T-helper 9 cell (primary cell): ENCODE results near the gene MARF1.
"Not testable (repeated sequence)": the region's sequence is repeated elsewhere in the genome, so short reads cannot be mapped to it uniquely, and the experiment has no call there.

Source experiments
- DNase-seq: peaks from one replicate; pipeline ENCODE4 v3.0.0-alpha.2; 2020

Gene MARF1

DNA sequence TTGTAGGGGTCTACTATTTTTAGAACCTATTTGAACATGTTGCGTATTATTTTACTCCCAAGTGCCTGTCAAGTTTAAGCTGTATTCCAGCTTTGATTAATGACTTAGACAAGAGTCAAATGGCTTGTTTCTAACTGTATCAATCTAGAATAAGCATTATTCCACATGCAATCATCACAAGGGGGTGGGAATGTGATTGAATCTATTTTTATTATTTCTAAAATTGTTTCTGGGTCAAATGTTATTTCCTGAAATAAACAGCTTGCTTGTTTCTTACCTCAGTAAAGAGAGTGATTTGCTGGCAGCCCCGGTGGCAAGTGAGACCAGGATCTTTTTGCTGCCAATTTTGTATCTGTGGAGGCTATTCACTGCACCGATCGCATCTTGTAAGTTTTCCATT lies 21.5 kb downstream of the MARF1 start:
- DNase-seq = no peak

- no peak for DNase-seq
These were observed 22.3 kb downstream of the MARF1 start for GRCh38 chr16:15620611-15621195.

DNA sequence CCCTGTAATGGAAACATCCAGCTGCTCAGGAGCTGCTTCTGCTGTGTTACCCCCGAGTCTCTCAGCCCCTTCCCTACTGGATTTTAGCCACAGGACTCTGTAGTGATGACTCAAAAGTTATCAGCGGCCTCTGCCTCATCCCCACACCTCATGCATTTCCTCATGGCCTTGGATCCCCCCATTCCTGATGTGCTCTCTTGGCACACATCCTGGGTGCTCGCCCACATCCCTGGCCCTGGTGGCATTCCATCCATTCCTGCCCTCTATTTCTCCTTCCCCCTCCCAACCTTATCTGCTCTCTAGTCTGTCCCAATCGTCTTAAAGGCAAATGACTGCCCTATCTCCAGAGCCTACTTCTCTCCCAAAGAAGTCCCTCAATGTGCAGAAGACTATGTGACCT lies 24.6 kb downstream of the MARF1 start:
- DNase-seq = no peak

DNA sequence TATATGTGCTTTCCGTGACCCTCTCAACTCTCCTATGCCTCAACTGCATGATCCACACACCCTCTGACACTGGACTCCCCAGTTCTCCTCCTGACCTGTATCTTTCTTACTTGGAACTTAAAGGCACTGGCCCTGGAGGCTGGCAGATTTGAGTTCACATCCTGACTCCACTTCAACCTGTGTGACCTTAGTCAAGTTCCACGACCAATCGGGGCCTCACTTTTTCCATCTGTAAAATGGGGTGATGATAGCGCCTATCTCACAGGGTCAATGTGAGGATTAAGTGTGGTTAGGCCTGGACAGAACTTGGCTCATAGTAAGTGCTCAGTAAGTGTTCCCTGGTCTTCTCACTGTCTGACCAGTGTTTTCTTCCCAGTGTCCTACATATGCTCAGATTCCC lies 25.1 kb downstream of the MARF1 start:
- DNase-seq = no peak

DNA sequence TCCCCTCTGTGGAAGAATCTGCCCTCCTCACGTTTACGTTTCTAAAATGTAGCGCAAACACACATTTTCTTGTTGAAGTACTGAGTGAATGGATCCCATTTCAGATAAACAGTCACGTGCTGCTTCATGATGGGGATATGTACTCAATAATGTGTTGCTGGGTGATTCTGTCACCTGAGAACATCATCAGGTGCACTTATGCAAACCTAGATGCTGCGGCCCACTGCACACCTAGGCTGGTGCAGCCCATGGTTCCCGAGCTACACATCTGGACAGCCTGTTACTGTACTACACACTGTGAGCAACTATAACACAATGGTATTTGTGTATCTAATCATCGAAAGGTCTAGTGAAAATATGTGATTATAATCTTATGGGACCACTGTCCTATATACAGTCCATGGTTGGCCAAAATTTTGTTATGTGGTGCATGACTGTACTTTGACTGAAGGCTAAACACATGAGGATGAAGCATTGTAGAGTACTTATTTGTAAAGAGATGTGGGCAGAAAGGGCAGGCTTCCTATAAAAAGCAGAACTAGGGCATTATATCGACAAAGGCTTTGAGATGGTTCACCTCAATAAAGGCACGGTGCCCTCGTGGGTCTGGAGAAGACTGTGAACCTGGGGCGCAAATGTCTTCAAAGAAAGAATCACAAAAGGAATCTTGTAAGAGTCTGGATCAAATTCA lies 26.3 kb downstream of the MARF1 start:
- DNase-seq = no peak

DNA sequence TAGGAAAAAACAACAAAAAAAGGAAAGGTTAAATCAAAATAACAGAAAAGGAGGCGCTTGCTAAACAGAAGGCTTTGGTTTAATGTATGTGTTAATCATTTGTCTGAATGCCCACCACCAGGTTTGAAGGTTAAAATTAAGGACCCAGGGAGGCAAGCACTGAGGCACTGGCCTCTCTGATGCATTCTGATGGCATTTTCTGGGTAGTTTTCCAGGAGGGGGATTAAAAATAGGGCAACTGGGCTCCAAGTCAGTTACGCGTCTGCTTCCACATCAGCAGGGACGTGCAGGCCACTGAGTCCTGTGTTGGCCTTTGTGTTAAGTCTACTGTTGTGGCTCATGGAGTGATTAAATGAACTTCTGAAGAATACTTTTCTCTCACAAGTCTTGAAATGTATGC lies 26.9 kb downstream of the MARF1 start:
- no peak for DNase-seq

- DNase-seq = no peak
These were observed 29.3 kb downstream of the MARF1 start for GRCh38 chr16:15613676-15614075.

GRCh38 chr16:15611610-15612009 lies 31.3 kb downstream of the MARF1 start:
- no peak for DNase-seq

DNA sequence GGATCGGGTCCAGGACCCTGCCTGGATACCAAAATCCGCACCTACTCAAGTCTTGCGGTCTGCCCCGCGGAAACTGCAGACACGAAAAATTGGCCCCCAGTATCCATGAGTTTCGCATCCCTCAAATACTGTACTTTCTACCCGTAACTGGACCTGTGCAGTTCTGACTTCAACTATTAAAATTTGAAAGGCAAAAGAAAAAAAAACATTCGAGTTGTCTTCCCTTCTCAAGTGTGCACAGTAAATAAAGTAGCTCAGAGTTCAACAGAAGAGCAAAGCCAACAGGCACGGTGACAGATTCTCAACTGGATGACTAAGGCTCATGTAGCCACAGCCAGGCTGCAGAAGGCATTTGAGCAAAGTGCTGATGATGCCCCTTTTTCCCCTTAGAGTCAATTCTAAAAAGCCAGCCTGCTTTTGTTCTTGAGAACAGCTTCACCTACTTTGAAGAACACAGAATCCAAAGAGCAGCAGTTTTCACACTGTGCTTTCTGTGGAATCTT lies 32.5 kb downstream of the MARF1 start:
- no peak for DNase-seq

DNA sequence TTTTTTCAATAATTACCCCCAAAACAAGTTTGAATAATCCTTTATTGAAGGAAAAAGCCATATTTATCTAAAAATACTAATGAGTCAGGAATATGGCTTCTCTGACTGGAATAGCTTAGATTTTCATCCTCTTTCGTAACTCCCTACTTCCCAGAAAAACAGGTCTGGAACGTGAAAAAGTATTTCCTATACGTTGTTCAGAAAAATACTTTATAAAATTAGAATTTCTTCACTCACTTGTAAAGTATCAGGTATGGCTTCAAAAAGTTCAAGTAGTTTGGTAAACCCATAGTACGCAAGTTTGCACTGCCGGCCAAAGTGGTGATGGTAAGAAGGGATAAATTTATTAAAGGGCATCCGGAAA lies 33.7 kb downstream of the MARF1 start:
- DNase-seq = no peak

GRCh38 chr16:15608398-15609285 lies 34.3 kb downstream of the MARF1 start:
- no peak for DNase-seq

DNA sequence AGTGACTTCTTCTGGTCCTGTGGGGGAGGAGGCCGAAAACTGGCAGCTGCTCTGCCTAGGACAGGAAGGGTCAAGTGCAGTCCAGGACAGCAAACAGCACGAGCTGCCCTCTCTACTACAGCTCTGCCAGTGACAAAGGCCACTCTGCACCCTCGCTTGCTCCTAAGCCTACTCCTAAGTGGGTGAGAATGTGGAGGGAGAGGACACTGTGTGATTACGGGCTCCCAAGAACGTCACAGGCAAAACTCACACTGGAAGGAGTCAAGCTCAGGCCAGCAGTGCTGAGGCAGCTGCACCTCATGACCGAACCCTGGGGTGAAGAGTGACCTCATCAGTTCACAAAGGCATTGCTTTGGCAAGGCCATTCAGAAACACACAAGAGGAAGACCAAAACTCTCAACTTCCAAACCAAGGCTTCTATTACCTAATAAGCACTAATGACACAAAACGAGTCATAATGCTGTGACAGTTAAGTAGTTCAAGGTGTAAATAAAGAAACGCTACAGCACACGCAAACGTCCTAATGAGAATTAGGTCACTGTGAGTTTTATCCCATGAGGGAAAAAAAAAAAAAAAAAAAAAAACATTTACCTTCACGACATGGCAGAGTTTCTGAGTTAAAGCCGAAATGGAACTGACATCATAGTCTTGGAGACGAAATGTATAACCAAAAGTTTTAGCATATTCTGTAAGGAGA lies 35.1 kb downstream of the MARF1 start:
- no peak for DNase-seq

DNA sequence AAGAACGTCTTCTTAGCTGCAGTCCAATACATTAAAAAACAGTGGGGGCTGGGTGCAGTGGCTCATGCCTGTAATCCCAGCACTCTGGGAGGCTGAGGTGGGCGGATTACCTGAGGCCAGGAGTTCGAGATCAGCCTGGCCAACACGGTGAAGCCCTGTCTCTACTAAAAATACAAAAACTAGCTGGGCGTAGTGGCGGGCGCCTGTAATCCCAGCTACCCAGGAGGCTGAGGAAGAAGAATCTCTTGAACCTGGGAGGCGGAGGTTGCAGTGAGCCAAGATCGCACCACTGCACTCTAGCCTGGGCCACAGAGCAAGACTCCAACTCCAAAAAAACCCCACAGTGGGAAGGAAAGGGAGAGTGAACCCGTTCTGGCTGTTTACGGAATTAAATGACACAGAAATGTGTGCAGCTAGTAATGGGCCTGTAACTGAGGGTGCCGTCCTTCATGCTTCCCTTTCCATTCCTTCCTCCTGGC lies 35.7 kb downstream of the MARF1 start:
- not testable (repeated sequence) for DNase-seq

GRCh38 chr16:15606518-15607220 lies 36.3 kb downstream of the MARF1 start:
- no peak for DNase-seq

DNA sequence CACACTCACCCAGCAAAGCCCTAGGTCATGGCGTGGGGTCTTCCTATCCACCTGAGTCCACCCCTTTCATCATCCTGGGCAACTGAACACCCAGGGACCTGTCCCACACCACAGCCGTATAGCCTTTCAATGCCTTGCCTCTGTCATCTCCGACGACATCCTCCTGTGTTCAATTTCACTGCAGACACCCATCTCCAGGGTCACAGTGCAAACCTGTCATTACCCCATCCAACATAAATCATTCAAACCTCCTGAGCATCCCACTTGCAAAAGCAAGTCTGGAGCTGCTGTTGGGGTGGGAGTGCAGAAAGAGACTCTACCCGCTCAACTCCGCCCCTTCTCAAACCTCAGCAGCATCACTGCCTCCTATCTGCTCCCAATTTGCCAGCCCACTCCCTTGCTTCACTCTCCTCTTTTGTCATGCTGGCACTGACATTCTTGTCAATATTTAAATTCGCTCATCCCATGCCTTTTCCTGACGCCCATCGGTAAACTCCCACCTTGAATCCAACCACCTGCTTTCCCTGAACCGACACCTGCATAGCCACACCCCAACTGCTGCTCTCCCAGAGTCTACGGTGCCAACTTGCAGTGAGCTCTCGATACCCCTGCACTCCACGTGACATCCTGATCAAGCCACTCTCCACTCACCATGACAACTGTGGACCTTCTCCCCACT lies 37.0 kb downstream of the MARF1 start:
- DNase-seq = no peak

DNA sequence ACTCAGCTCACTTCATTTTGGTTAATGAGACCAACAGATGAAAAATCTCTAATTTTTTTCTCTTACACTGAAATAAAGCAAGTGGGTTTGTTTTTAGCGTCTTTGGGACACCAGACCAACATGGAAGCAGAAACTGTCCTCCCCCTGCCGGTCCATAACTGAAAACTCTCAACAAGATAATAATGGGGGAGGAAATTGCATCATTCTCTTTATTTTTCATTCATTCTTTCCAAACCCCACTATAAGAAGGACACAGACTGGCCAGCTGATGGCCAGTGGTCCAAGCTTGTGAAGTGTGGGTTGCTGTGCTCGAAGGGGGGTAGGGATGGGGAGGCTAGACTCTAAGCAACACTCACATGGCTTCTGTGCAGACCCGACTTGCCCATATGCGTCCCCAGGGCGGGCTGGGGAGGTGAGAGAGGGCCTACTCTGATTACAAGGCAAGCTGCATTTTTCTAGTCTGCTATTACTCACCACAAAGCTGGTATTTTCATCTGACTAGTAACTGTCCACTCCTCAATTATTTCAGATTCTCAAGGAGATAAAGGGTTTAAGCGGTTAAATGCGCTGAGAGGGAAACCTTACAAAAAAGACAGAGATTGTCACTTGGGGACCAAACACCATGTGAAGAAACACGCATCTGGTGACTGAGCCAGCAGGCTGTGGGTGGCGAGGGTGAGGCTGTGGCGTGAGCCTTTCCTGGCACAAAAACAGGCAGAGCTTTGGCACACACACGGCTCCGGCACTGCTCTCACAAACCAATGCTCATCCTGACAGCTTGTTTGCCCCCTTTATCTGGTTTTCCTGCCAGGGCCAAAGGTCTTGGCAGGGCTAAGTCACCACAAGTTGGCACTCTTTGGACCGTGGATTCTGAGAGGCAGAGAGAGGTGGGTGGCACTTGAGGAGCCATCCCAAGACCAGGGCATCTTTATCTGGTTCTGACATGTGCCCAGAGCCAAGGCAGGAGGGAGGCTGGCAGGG lies 38.2 kb downstream of the MARF1 start:
- DNase-seq = no peak

- DNase-seq = no peak
These were observed 40.5 kb downstream of the MARF1 start for GRCh38 chr16:15602285-15603044.

DNA sequence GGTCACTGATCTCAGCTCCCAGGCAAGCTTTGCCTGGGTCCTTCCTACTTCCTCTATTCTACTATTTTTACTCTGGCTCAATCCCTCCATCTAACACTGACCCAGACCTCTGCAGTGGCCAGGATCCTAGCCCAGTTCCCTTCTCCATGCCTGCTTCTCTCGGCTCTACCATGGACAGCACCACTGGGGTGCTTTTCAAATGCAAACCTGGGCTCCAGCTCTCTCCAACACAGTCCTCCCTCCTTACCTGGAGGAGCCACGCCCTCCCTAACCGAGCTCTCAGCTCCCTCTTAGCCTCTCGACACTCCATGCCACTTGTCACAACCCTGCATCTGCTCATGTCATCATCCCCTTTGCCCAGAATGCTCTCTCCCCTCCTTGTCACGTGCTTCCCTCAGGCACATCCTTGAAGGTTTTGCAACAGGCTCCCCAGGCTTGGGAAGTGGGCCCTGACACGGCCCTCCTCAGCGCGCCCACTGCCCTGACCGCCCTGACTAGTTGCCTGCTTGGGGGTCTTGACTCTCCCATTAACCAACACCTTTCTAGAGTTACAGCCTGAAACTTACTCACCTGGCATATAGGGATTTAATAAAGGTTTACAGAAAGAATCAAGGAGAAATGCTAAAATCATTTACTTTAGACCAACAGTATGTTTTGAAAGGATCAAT lies 41.6 kb downstream of the MARF1 start:
- no peak for DNase-seq
